Activated naive CD4-positive, alpha-beta T cell treated with anti-CD3 and anti-CD28 coated beads, Interleukin-2, amount 50 U/mL, for 16 hours (primary cell): ENCODE results near the gene VWA3B.
"Not testable (repeated sequence)": the region's sequence is repeated elsewhere in the genome, so short reads cannot be mapped to it uniquely, and the experiment has no call there.

ENCODE experiments used
- DNase-seq: peaks from one replicate; pipeline ENCODE4 v3.0.0-alpha.2; 2020

Gene VWA3B

DNA sequence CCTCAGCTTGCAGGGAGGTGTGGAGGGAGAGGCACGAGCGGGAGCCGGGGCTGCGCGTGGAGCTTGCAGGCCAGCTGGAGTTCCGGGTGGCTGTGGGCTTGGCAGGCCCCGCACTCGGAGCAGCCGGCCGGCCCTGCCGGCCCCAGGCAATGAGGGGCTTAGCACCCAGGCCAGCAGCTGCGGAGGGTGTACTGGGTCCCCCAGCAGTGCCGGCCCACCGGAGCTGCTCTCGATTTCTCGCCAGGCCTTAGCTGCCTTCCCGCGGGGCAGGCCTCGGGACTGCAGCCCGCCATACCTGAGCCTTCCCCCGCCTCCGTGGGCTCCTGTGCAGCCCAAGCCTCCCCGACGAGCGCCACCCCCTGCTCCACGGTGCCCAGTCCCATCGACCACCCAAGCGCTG is 52.0 kb downstream of the VWA3B start:
- DNase-seq, result not testable (repeated sequence)

DNA sequence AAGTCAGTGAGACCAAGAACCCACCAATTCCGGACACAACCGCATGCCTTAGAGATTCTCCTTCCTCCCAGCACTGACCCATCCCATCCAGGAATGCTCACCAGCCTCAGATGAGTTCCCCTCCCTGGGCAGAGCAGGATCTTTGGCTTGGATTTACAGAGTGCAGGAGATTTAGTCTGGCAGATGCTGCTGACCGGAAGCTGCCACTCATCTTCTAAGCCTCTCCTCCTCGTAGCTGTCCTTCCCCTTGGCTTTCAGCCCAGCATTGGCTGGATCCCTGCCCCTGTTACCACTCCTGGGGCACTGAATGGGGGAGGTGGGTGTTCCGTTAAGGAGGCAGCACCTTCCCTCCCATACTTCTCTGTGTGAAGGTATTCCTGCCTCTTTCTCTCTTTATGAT is 53.2 kb downstream of the VWA3B start:
- no peak for DNase-seq

DNA sequence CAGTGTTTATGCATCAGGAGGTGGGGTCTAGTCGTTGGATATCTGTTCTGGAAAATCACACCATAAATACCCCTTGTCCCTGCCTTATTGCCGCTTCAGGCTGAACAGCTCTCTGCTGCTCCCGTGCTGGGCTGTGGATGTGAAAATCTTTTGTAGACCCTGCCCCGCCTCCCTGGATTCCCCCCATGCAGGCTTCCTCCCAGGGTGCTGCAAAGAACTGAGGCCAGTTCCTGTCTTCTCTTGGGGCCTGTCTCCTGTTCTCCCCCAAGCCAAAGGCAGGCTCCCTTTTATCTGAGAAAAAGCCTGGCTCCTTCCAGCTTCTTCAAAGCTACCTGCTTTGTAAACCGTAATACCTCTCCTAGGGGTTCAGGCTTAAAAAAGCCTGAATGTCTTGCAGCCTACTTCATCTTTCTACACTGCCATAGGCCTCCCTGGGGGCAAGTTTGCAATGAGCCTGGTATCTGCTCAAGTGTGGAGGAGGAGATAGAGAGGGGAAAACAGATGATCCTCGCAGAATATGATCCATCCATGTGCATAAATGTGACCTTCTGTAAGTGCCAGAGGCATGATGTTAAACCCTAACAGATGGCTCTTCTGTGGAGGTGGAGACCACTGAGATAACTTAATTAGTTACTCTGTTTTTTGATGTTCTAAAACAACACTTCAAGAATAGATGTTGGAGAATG is 55.3 kb downstream of the VWA3B start:
- DNase-seq, result no peak

DNA sequence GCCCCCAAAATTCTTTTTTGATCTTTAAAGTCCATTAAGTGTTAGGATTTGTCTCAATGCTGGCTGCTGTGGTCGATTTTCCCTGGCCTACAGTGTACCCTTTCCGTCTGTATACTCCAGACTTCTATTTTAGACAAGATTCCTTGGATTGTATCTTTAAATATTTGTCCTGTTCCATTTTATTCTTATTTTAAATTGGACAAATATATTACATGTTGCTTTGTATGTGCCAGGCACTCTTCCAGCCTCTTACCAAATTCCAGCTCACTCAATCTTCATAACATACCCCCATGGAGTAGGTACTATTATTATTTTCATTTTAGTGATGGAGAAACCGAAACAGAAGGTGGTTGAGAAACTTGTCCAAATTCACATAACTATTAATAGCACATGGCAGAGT is 58.1 kb downstream of the VWA3B start:
- DNase-seq, result no peak

DNA sequence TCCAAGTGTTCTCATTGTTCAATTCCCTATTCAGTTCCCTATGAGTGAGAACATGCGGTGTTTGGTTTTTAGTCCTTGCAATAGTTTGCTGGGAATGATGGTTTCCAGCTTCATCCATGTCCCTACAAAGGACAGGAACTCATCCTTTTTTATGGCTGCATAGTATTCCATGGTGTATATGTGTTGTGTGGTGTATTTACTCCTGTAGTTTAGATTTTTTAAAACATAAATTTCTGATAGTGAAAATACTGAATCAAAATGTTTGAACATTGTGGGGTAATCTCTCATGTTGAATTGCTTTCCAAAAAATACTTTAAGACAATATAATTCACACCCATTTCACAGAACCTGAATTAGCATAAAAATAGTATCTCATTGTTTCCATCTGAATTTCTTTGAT is 60.9 kb downstream of the VWA3B start:
- not testable (repeated sequence) for DNase-seq

DNA sequence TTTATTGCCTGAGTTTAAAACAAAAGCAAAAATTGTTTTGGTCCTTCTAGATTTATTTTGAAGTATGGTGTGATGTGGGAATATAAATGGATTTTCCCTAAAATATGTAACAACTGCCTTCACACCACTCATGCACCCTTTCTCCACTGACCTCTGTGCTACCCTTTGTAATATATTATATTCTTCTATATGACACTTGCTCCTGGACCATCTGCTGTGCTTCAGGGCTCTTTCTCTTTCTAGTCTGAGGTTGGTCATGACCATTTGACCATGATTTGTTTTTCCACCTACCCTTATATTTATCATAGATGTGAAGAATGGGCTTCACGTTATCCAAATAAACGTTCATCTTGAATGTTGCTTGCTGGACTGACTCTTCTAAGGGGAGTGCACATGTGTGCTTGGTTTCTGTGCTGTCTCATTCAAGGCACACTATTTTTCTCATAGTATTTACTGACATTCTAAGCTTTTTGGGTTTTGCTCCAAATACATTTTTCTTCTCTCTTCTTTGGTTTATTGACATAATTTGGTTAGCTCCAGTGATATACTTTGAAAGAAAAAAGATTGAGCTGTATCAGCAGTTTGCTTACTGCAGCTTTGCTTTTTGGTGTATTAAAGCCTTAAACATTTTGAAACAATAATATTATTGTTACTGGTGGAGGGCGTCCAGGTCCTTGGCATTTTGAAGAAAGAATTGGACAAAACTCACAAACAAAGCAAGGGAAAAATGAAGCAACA is 61.8 kb downstream of the VWA3B start:
- no peak for DNase-seq

DNA sequence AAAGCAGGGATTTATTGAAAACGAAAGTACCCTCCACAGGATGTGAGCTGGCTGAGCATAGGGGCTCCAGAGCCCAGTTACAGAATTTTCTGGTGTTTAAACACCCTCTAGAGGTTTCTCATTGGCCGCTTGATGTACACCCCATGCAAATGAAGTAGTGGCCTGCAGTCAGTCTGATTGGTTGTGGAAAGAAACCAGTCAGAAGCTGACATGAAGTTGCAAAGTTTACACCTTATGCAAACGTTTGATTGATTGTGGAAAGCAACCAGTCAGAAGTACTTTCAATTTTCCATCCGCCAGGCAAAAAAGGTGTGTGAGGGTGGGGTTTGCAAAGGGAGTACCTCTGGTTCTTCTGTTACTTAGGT is 62.3 kb downstream of the VWA3B start:
- DNase-seq, result no peak

DNA sequence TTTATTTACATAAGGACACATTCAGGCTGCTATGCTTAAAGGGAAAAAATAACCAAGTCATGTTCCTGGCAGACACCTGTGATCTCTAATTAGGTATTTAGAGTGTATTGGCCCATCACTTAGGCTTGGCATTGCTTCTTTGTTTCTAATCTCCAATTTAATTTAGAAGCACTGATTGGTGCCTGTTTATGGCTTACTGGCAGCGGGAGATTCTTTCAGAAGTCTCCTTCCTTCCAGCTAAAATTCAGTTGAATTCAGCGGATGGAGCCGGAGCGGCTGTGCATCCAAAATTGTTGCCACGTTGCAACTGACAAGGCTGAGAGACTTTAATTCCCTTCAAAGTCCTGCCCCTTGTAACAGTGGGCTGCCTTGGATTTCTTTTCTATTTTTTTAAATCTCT is 66.5 kb downstream of the VWA3B start:
- DNase-seq, result no peak

DNA sequence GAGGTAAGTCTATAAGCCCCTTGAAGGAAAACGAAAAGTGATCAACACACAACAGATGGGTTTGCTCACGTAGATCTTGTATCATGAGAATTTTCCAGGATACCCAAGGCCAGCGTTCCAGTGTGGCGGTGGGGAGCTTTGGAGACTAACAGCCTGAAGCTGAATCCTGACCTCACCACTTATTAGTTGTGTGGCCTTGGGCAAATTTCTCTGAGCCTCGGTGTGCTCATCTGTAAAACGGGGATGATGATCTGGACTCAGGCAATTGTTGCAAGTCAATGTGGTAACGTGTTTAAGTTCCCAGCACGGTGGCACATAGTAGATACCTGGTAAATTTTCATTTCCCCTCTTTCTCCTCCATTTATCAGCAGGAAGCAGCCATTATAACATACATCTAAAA is 68.3 kb downstream of the VWA3B start:
- no peak for DNase-seq

DNA sequence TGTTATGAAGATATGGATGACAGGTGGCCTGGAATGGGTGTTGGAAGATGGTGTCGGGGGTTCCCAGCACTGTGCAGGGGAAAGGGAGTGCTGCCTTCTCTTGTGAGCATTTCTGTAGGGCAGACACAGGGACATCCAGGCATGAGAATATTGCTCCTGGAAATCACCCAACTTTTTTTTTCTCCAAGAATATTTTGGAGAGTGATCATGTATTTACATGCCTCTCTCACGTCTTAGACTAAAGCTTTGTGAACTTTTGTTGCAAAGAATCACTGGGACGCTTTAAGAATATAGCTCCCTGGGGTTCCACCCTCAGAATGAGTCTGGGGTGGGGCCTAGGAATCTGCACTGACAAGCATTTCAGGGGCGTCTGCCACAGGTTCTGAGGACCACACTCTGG is 68.7 kb downstream of the VWA3B start:
- no peak for DNase-seq

DNA sequence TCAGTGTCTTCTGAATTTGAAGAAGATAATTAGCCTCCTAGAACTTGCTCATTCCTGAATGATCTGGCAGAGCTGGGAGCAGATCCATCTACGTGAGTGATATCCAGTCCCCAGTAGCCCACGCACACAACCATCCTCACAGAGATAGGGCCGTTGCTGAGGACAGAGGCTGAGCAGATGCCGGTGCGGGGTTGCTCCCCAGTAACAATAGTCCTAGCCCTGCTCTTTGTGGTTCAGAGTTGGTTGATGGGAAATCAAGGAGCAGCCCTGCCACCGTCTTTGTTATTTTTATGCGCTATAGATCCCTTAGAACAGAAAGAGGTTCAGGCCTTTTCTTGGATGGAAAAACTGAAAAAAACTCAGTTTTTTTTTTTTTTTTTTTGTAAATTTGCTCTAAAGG is 69.3 kb downstream of the VWA3B start:
- no peak for DNase-seq

DNA sequence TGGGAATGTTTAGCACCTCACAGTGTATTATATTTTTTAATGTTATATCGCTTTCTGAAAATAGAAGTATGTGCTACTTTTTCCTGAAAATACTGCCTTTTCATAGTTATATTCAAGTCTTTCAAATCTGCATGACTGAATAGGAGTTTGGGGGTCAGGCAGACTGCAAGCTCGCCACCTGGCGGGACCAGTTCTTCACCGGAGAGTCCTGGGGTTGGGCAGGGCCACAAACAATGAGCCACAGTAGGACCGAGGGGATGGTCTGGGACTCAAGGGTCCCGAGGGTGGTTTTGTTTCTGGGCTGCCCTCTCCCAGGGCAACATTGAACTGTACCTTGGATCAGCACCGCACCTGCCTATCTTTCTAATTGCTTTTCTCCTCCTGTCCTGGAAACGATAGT is 70.6 kb downstream of the VWA3B start:
- no peak for DNase-seq

DNA sequence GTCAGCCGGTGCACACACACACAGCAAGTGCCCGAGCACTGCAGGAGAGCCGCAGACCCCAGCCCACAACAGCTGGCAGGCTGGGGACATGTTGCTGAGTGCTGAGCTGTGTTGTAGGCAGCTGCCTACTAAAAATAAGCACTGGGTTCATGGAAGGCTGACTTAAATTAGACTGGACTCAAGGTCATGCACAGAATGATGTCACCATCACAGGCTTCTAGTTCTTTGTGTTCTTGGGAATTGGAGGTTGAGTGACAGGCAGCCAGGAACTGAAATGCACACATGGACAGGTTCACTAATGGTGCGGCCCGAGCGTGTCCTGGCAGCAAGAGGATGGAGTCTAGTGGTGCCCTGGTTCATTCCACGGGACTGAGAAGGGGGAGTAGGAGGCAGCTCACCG is 71.3 kb downstream of the VWA3B start:
- no peak for DNase-seq

DNA sequence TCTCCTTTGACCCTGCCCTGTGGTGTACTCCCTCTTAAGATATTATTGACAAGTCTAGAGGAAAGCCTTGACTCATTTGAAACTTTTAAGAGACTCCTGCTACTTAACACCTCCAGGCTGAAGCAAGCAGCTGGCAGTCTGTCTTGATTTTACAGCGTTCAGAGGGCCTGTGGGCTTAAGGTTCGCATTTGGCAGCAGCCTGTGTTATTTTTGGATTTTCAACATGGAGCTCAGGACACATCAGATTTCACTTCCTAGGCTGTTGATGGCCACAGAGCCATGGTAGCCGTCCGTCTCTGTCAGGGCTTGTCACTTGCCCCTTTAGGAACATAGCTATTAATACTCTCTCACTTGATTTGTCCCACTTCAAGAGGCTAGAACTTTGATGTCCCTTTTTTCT is 73.6 kb downstream of the VWA3B start:
- no peak for DNase-seq

DNA sequence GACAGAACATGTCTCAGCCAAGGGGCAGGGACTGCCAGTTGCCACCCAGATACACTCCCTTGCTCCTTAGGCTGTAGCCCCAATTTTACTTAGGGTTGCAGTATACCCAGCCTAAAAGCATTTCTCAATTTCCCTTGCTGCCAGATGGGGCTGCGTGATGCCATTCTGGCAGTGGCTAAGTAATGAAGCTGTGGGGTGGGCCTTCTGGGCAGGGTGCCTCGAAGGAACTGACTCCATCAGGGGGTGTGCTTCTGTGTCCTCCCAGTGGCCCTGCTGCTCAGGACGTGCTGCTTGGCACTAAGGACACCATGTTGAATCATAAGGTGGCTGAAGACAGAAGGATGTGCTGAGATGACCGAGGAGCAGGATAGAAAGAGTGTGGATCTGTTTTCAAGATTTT is 74.2 kb downstream of the VWA3B start:
- DNase-seq, result no peak

DNA sequence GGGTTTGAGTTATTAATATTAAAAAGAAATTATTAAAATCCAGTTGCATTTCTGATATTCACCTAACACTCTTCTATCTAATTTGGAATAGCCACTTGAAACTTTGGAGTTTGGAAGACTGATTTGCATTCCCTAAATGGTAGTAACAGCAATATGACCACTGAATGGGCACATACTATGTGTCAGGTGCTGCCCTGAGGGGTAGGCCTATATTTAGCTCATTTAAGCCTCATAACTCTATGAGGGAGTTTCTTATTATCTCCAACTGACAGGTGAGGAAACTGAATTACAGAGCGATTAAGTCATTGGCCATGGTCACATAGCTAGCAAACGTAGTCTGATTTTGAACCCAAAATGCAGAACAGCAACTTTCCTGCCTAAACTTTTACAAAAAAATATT is 77.3 kb downstream of the VWA3B start:
- DNase-seq, result no peak

DNA sequence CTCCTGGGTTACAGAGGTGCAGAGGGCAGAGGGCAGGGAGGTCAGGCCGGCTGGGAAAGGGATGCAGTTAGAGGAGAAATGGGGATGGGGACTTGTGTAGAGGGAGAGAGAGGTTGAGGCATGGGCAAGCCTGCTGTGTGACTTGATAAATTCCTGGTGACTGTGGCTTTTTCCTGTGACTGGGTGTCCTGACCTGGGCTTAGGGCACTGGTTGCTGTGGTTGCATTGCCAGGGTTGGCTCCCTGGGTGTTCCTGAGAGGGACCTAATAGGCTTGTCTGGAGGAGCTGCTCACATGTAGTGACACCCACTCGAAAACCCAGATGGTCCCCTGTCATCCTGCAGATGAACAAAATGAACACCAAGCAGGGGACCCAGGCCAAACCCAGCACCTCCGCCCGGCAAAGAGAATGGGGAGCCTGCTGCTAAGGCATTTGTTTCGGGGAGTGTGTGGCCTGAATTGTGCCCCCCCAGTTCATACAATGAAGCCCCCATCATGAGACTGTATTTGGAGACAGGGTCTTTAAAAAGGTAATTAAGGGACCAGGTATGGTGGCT is 78.6 kb downstream of the VWA3B start:
- DNase-seq, result no peak

DNA sequence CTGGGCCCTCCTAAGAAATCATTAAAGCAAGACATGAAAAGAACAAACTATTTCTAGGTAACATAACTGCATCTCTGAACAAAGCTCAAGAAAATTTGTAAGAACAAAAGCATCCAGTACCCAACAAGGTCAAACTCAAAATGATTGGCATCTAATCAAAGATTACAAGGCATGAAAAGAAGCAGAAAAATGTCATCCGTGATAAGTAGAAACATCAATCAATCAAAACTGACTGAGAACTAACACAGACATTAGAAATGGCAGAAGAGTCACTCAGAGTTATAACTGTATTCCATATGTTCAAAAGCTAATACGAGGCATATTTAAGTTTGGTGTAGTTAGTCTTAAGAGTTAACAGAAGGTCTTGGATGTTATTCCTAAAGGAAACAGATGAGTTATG is 80.9 kb downstream of the VWA3B start:
- no peak for DNase-seq

DNA sequence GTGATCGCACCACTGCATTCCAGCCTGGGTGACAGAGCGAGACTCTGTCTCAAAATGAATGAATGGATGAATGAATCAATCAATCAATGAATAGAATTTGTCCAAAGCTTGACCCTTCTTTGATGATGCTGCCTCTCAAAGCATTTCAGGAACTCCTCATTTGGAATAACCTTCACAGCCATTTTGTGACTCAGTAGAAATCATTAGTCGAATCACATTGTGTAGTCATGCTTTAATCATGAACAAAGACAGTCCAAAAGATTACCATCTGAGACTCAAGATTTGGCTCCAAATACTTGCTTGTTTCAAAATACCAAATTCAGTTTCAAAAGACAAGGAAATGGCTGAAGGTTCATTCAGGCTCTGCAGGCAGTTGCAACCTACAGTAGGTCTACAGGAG is 83.1 kb downstream of the VWA3B start:
- no peak for DNase-seq

DNA sequence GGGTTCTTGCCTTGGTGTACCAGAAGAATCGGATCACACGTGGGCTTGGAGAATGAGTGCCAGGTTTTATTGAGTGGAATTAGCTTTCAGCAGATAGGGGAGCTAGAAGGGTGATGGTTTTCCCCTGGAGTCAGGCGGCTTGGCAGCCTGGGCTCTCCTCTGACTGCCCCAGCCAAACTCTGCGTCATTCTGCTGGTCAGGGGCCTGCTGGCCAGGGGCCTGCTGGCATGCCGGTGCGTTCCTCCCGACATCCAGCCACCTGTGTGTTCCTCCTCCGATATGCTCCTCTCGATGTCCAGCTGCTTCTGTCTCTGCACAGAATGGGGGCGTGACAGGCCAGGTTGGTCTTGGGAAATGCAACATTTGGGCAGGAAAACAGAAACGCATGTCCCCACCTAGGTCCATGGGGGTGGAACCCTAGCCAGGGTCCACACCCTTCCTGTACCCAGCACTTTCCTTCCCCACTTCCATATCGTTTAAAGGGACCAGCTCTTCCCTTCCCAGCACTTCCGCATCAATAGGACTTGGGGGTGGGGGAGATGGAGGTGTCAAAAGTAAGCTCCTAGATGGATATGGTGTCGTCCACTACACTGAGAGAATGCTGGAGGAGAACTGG is 85.3 kb downstream of the VWA3B start:
- no peak for DNase-seq

DNA sequence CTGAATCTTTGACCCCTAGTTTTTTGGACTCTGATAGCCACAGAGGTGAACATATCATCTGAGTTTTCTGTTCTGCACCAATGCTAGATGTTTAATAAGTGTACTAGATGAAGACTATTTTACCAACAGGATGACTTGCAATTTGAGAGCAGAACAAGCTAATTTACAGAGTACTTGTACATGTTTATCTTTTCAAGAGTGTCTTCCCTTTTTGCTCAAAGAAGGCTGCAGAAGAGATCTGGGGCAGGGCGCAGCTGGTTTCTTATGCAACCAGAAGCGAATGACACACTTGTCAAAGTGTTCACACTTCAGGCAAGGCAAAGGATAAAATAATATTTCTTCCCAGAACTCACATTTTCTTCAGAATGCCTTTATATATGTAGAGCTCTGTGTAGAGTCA is 86.0 kb downstream of the VWA3B start:
- DNase-seq, result no peak

DNA sequence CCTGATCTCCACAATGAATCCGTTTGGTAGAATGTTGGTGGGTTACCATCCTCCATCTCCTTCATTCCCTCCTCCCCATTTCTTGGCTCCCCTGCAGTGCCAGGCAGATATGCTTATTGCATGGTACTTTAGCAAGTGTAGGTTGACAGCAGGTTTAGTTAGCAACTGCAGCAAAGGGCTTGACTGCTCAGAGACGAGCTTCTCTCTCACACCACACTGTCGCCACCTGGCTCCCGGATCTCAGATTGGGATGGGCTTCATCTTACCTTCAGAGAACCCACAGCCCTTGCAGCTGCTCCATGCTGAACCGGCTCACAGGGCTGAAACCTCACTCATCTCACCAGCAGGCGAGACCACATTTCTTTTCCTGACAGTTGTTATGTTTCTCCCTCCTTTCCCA is 88.8 kb downstream of the VWA3B start:
- no peak for DNase-seq

DNA sequence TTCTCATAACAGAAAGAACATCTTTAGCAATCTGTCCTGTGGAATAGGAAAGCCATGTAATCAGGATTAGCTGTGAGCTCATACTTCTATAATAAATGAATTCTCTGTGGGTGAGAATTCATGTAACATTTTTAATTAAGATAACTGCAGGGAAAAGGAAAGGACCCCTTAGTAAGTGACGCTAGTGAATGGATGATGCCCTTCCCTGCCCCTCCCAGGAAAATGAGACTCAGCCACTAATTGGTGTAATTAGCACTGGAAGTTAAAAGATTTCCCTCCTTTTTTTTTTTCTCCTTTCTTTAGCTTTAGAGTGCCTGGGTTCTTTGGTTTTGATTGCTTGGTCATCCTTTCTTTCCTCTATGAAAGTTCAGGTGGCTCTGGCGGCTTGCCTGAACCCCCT is 90.3 kb downstream of the VWA3B start:
- DNase-seq, result no peak

DNA sequence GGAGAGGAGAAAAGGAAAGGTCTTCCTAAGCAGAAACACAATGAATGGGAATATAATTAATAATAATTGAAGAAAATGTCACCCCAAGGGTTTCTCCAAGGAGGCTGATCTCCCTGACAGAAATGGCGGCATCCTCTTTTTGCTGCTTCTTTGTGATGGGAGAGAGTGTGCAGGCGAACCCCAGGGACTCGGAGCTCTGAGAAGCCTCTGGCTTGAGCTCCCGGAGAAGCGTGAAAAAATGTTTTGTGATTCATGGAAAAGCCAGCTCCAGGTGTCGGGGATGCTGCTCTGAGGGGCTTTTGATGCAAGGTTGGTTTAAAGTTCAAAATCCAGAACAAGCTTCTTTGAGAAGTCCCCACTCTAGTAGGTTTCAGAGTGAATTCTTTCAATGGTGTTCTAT is 91.0 kb downstream of the VWA3B start:
- DNase-seq, result no peak
